Endothelial cell of umbilical vein (primary cell): ENCODE data around the gene ZNF793. TPM values are rescaled to one million over a fixed set of nuclear protein-coding genes. Genes with fewer than 3 reads are reported as not detected.

Experiments used
- BruUV-seq: library from RNA; stranded (reverse); fragments of 400-500 nt; replicated peaks from 2 replicates; lab custom pipeline; 2021; lab: Mats Ljungman, UMichigan
- CTCF ChIA-PET: fragments of 300-600, 350-600 bp; sonication (Branson Sonifier 250); formaldehyde crosslinking; loops from one replicate; lab custom pipeline; 2021; ENCODE audit warnings: antibody characterized with exemption, inconsistent platforms; lab: Charles Lee
- POLR2A ChIA-PET: fragments of 300-600, 350-600 bp; sonication (Branson Sonifier 250); formaldehyde crosslinking; loops from one replicate; lab custom pipeline; 2021; ENCODE audit warnings: antibody characterized with exemption, inconsistent platforms; lab: Charles Lee
- DNase-seq: peaks from one replicate; pipeline ENCODE4 v3.0.0-alpha.2; 2011; ENCODE audit warnings: low read depth, low spot score
- FAIRE-seq: peaks from 2 replicates; lab custom pipeline; 2011; peaks lifted over from hg19 to GRCh38; lab: Jason Lieb, UNC
- H2AFZ ChIP-seq: 2 replicates; pipeline ENCODE4 v1.6.0; 2012; ENCODE audit warnings: low read depth, low read length, control low read depth, inconsistent platforms
- H3K27ac ChIP-seq: 2 replicates; pipeline ENCODE4 v1.5.1; 2011; ENCODE audit warnings: low read depth, mild to moderate bottlenecking, control low read depth, low read length, moderate library complexity; ENCODE audit not compliant: insufficient read depth
- H3K27me3 ChIP-seq, 2 experiments: 2 replicates each; pipeline versions ENCODE4 v1.6.0 to v1.6.1; 2011; ENCODE audit warnings: low read length in 2 of 2, mixed read lengths in 1 of 2; ENCODE audit not compliant: control insufficient read depth in 2 of 2, insufficient read depth in 2 of 2
- H3K36me3 ChIP-seq, 2 experiments: 2 replicates in 1 of 2; 3 replicates in 1 of 2; pipeline ENCODE4 v1.5.1; 2011; ENCODE audit warnings: low read length in 2 of 2, mild to moderate bottlenecking in 1 of 2, moderate library complexity in 1 of 2; ENCODE audit not compliant: control insufficient read depth in 2 of 2, insufficient read depth in 2 of 2; ENCODE audit errors: extremely low read depth in 1 of 2
- H3K4me1 ChIP-seq: 3 replicates; pipeline ENCODE4 v1.5.1; 2011; ENCODE audit warnings: mild to moderate bottlenecking, low read length; ENCODE audit not compliant: control insufficient read depth, insufficient read depth; ENCODE audit errors: extremely low read depth
- H3K4me2 ChIP-seq: 2 replicates; pipeline ENCODE4 v1.6.1; 2011; ENCODE audit warnings: low read length, control low read depth, mixed read lengths; ENCODE audit not compliant: insufficient read depth
- H3K4me3 ChIP-seq, 3 experiments: fragments of 200-600 bp in 1 of 3; sonication (generic), shearing (Covaris generic) in 1 of 3; replicated peaks in 1 of 3; 2 replicates each; pipeline ENCODE4 v1.5.1; 2011 to 2016; ENCODE audit warnings: control low read depth in 3 of 3, low read length in 3 of 3, mild to moderate bottlenecking in 2 of 3, inconsistent platforms in 1 of 3, low read depth in 1 of 3, moderate library complexity in 1 of 3; ENCODE audit not compliant: insufficient read depth in 1 of 3
- H3K79me2 ChIP-seq: 2 replicates; pipeline ENCODE4 v1.6.0; 2012; ENCODE audit warnings: low read length, inconsistent platforms; ENCODE audit not compliant: control insufficient read depth, insufficient read depth
- H3K9ac ChIP-seq: replicated peaks from 2 replicates; pipeline ENCODE3; 2011; ENCODE audit warnings: low read length, control low read depth; ENCODE audit not compliant: insufficient read depth; ENCODE audit errors: extremely low read depth
- H3K9me1 ChIP-seq: replicated peaks from 3 replicates; pipeline ENCODE4 v1.6.0; 2011; ENCODE audit warnings: mild to moderate bottlenecking, low read length; ENCODE audit not compliant: control insufficient read depth, insufficient read depth; ENCODE audit errors: extremely low read depth
- H3K9me3 ChIP-seq: replicated peaks from 2 replicates; pipeline ENCODE4 v1.5.1; 2012; ENCODE audit warnings: low read length, inconsistent platforms; ENCODE audit not compliant: control insufficient read depth, insufficient read depth
- H4K20me1 ChIP-seq: replicated peaks from 2 replicates; pipeline ENCODE3; 2011; ENCODE audit warnings: mild to moderate bottlenecking, low read length; ENCODE audit not compliant: control insufficient read depth, insufficient read depth; ENCODE audit errors: extremely low read depth
- CTCF ChIP-seq, 2 donors: IDR thresholded peaks; 1 replicate in 1 of 2; 2 replicates in 1 of 2; pipeline ENCODE4 v1.5.1; 2011; ENCODE audit warnings: low read length in 2 of 2, mild to moderate bottlenecking in 2 of 2, moderate library complexity in 2 of 2, control low read depth in 1 of 2, inconsistent platforms in 1 of 2, low read depth in 1 of 2; ENCODE audit not compliant: insufficient read depth in 1 of 2; ENCODE audit errors: extremely low read depth in 1 of 2
- EZH2 ChIP-seq: IDR thresholded peaks from 2 replicates; pipeline ENCODE4 v1.6.1; 2012; ENCODE audit warnings: borderline replicate concordance, low read depth, mild to moderate bottlenecking, moderate library complexity, low read length, inconsistent platforms; ENCODE audit not compliant: severe bottlenecking
- FOS ChIP-seq: IDR thresholded peaks from 2 replicates; pipeline ENCODE4 v1.6.1; 2011; ENCODE audit warnings: mild to moderate bottlenecking, low read length, moderate library complexity, borderline replicate concordance; ENCODE audit not compliant: insufficient read depth
- GATA2 ChIP-seq: IDR thresholded peaks from 2 replicates; pipeline ENCODE4 v1.7.0; 2011; ENCODE audit warnings: low read depth, mild to moderate bottlenecking, moderate library complexity, mixed read lengths, low read length; ENCODE audit not compliant: insufficient read length, insufficient read depth
- JUN ChIP-seq: IDR thresholded peaks from 2 replicates; pipeline ENCODE4 v1.6.1; 2011; ENCODE audit warnings: borderline replicate concordance, low read depth; ENCODE audit not compliant: insufficient read length, insufficient read depth
- MAX ChIP-seq: IDR thresholded peaks from 2 replicates; pipeline ENCODE4 v1.6.1; 2011; ENCODE audit not compliant: insufficient read depth, insufficient read length
- MYC ChIP-seq: IDR thresholded peaks from one replicate; pipeline ENCODE4 v1.6.1; 2011; ENCODE audit warnings: mild to moderate bottlenecking, low read depth, low read length
- POLR2A ChIP-seq: IDR thresholded peaks from 2 replicates; pipeline ENCODE4 v1.6.1; 2012; ENCODE audit warnings: low read depth, mild to moderate bottlenecking, control low read depth, low read length
- POLR2AphosphoS5 ChIP-seq: IDR thresholded peaks from 2 replicates; pipeline ENCODE4 v1.6.1; 2012; ENCODE audit warnings: low read depth, mild to moderate bottlenecking, control low read depth, low read length, moderate library complexity; ENCODE audit not compliant: insufficient read depth
- dilution Hi-C: fragments of 300-500 bp; cut with MboI; formaldehyde crosslinking; loops from one replicate; pipeline ENCODE4 v1.15.0; 2019; ENCODE audit warnings: low sequenced_read_pairs; ENCODE audit not compliant: extremely low pct_ligation_motif_present
- intact Hi-C: fragments of 100-400 bp; cut with micrococcal nuclease; formaldehyde crosslinking; loops from one replicate; pipeline ENCODE4 v1.10.0; 2022
- polyA plus RNA-seq, 4 experiments: library from polyadenylated mRNA; depleted of rRNA in 3 of 4; stranded (reverse) in 3 of 4; unstranded in 1 of 4; fragments of >200 nt; gene quantifications; 2 replicates each; pipeline versions ENCODE4 v1.2.1 to v1.2.3, GENCODE V29; 2011 to 2012; ENCODE audit warnings: missing spikeins in 1 of 4
- total RNA-seq: library from RNA; stranded (reverse); gene quantifications from 2 replicates; pipeline ENCODE4 v1.2.3, GENCODE V29; 2021

Gene ZNF793
- total and polyA plus RNA-seq, 2 donors (not counting 3 experiments of a cell fraction or from before 2014, with no cell fraction given) = 0.37 to 3.8 TPM

GRCh38 chr19:37472165-37472564 lies 34.6 kb upstream of the ZNF793 start:
- H3K4me3 ChIP-seq = no peak overlapping the region
- no peak for TF ChIP-seq FOS
- no peak for TF ChIP-seq EZH2
- TF ChIP-seq GATA2 = no peak
- TF ChIP-seq MYC = no peak
- TF ChIP-seq CTCF (IDR thresholded peaks at IDR 0.05; ENCODE audit: extremely low read depth in 1 of 2, insufficient read depth in 1 of 2, low read depth in 1 of 2, low read length in 2 of 2) = no peak
- no peak for TF ChIP-seq POLR2A
- no peak for TF ChIP-seq MAX
- TF ChIP-seq JUN = no peak
- TF ChIP-seq POLR2AphosphoS5 = no peak
- POLR2A ChIA-PET = no interaction called here
- peaks cover 5% of the 10 kb centered on the region for H3K4me1 ChIP-seq
- H3K9ac ChIP-seq = no peak overlapping the region
- H3K79me2 ChIP-seq = peaks cover 2% of the 10 kb centered on the region
- intact Hi-C loops = no loop called here
- BruUV-seq = no TSS peak
- H2AFZ ChIP-seq = no peak overlapping the region
- dilution Hi-C loops = no loop called here
- H3K4me2 ChIP-seq = no peak overlapping the region
- no peak overlapping the region for H3K27ac ChIP-seq
- CTCF ChIA-PET = interaction anchor here (0.7 kb wide), 1 partner anchor 248 kb away, joined by 3 read pairs; no protein-coding TSS in a partner anchor
- FAIRE-seq (no peak), DNase-seq (no peak)
- H3K36me3 ChIP-seq = peaks cover 8 to 12% of the 10 kb centered on the region in 2 experiments
- no peaks in the 10 kb centered on the region for H3K27me3 ChIP-seq
- H4K20me1 ChIP-seq = no peaks in the 10 kb centered on the region
- H3K9me1 ChIP-seq = no peaks in the 10 kb centered on the region
- H3K9me3 ChIP-seq = no peaks in the 10 kb centered on the region
